HG02973 (cell line): ENCODE data around the gene PPP1R14C.

Experiments
- ATAC-seq: cut with Tn5 transposase; IDR thresholded peaks from one replicate; pipeline ENCODE4 v1.9.1; 2021; ENCODE audit warnings: moderate library complexity; ENCODE audit not compliant: unreplicated experiment

Gene PPP1R14C

DNA sequence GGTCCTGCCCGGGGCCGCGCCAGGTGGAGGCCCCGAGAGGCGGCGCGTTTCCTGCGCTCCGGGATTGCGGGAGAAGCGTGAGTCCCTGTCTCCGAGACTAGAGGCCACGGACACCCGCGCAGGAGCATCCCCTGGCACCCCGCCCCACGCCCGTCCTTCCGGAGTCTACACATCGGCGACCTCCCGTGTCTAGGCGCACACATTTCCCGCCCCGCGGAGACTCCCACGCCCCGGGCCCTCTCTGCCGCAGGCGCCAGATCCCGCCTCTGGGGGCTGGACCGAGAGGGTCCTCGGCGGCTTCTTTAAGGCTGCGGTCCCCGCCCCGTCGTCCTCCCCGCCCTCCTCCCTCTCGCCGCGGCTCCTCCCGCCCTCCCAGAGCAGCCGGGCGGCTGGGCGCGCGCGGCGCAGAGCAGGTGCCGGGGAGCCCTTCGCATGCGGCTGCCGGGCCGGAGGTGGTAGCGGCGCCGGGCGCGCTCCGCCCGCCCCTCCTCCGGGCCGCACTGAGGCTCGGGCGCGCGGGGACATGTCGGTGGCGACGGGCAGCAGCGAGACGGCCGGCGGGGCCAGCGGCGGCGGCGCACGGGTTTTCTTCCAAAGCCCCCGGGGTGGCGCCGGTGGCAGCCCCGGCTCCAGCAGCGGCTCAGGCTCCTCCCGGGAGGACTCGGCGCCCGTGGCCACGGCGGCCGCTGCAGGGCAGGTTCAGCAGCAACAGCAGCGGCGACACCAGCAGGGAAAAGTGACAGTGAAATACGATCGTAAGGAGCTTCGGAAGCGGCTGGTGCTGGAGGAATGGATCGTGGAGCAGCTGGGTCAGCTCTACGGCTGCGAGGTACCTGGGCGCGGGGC lies at the start of gene PPP1R14C:
TSS of gene PPP1R14C (plus strand) at position 375 of the 846 bp plus-strand sequence. CDS start at position 524, 149 bp downstream.
- ATAC-seq = no peak

- no peak for ATAC-seq
Measured at GRCh38 chr6:150093397-150093796, 49.4 kb upstream of the PPP1R14C start.

GRCh38 chr6:150098155-150098554 lies 44.7 kb upstream of the PPP1R14C start:
- no peak for ATAC-seq

DNA sequence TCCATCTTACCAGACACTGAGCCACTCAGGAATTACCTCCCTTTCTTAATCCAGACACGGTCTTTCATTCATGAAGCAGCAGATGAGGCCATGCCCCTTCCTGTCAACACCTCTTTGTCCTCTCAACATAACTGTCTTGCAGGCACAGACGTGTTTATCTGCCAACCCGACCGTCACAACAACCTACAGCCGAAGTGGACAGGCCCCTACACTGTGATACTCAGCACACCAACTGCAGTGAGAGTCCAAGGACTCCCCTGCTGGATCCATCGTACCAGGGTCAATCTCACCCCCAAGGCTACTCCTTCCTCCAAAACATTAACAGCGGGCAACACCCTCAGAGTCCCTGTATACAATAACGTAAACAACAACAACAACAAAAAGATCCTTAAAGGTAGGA lies 43.3 kb upstream of the PPP1R14C start:
- ATAC-seq = no peak

GRCh38 chr6:150099953-150100352 lies 42.9 kb upstream of the PPP1R14C start:
- no peak for ATAC-seq

- no peak for ATAC-seq
Measured at GRCh38 chr6:150100745-150101144, 42.1 kb upstream of the PPP1R14C start.

DNA sequence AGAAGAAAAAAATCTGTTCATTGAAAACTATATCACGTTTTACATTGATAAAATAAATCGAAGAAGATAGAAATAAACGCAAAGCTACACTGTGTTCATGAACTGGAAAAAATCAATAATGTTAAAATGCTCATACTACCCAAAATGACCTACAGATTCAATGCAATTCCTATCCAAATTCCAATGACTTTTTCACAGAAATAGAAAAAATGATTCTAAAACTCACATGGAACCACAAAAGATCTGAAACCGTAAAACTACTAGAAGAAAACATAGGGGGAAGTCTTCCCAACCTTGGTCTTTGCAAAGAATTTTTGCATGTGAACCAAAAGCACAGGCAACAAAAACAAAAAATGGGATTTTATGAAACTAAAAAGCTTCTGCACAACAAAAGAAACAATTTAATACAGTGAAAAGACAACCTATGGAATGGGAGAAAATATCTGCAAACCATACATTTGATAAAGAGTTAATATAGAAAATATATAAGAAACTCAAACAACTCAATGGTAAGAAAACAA lies 40.0 kb upstream of the PPP1R14C start:
- no peak for ATAC-seq

- no peak for ATAC-seq
Measured at GRCh38 chr6:150112233-150112632, 30.6 kb upstream of the PPP1R14C start.

DNA sequence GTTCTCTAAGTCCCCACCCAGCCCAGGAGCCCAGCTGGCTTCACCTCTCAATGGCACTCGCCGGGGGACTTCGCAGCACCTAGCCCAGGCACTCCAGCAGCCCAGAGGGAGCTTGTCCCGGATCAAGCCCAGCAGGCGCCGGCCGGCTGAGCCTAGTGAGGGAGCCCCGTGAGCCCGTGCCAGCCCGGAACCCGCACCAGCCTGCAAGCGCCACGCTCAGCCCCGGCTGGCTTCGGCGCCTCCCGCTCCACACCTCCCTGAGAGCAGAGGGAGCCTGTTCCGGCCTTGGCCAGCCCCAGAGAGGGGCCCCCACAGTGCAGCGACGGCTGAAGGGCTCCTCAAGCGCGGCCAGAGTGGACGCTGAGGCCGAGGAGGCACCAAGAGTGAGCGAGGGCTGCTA lies 27.1 kb upstream of the PPP1R14C start:
- no peak for ATAC-seq

- ATAC-seq = no peak
Measured at GRCh38 chr6:150116200-150116800, 26.5 kb upstream of the PPP1R14C start.

GRCh38 chr6:150118203-150118602 lies 24.6 kb upstream of the PPP1R14C start:
- no peak for ATAC-seq

GRCh38 chr6:150118627-150119026 lies 24.2 kb upstream of the PPP1R14C start:
- no peak for ATAC-seq

DNA sequence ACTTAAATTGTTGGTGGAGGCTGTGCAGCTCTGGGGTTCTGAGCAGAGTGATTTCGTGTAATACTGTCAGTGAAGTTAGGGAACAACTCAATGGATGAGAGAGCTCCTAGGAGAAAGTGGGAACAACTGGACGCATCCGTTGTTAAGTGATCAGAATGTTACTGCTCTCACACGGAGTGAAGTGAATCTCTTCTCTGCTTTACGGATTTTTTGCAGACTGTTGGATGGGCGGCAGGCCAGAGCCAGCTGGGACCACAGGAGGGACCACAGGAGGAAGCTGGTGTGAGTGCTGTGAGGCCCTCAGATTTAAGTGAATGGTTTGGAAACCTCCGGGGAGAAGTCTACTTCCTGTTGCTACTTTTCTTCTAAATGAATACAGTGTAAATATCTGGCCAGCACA lies 23.7 kb upstream of the PPP1R14C start:
- no peak for ATAC-seq

GRCh38 chr6:150123645-150124044 lies 19.2 kb upstream of the PPP1R14C start:
- ATAC-seq = no peak

- no peak for ATAC-seq
Measured at GRCh38 chr6:150124235-150124634, 18.6 kb upstream of the PPP1R14C start.

DNA sequence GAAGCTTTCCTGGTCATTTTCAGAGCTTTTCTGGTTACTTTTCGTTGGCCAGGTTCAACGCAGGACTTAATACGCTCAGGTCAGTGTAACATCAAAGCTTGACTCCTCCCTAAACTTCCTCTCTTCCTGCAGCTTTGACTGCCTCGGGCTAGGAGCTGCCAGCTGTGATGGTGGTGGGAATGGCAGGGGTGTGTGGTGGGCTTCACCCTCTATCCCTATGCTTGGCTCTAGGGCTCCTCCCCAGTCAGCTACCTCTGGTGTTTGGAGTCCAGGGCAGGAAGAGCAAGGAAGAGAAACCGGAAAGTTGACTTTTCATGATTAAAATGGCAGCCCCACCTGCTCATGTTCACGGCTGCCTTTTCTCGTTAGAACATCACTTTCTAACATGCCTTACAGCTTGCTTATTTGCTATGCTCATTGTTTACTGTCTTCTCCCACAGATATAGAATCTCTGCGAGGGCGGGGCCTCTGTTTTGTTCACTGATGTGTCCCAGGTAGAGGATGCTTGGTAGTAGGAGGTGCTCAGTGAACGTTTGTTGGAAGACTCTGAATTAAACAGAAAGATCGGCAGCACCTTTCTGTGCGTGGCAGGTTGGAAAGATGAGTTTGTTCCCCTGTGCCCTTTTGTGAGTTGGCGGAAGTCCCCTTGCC lies 16.1 kb upstream of the PPP1R14C start:
- no peak for ATAC-seq

GRCh38 chr6:150128425-150128824 lies 14.4 kb upstream of the PPP1R14C start:
- ATAC-seq = no peak

DNA sequence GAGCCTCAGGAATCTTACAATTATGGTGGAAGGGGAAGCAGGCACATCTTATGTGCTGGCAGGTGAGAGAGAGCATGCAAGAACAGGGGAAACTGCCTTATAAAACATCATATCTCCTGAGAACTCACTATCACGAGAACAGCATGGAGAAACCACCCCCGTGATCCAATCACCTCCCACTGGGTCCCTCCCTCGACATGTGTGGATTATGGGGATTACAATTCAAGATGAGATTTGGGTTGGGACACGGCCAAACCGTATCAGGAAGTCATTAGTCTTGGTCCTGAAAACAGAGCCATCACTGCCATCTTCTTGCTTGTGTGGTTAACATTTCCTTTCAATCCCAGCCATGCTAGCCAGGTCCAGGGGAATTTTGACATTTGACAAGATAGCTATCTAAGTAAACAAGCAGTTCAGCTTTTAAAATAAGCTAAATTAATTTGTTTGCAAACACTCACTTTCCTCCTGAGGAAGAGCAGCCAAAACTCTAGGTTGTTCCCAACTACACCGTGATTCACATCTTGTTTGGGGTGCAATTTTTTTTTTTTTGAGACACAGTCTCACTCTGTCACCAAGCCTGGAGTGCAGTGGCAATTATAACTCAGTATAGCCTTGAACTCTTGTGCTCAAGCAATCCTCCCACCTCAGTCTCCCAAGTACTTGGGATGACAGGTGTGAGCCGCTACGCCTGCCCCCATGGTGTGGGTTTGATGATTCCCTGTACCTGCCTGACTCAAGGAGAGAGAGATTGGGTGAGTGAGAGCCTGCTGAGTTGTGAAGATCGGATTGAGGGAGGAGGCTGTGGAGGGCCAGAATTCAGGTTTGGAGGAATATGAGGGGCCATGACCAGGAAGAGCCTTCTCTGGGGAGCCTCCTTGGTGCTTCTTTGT lies 13.0 kb upstream of the PPP1R14C start:
- ATAC-seq = no peak

GRCh38 chr6:150133686-150134085 lies 9.2 kb upstream of the PPP1R14C start:
- ATAC-seq = no peak

DNA sequence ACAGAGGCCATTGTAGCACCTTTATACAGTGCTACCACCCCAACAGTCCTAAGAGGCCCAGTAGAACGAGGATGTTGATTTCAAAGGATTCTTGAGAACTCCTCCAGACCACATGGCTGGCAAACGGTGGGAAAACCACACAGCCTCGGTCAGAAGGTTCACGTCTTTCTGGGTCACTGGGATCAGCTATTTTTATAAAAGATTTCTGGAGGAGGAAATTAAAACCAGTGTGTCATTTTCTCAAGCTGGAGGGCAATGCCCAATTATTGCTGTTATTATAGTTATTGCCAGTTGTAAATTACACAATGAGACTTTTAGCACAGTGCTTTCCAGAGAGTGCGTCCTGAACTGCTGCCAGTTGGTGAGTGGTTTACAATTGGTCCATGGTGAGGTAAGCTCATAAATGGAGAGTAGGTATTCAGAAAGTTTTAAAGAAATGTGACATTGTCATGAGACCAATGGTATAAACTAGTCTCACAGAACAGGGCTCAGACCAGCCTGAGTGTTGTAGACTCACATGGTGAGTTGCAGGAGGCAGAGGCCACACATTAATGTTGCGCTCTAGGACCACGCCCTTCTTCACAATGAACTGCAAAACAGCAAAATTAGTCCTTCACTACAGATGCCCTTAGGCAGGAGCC lies 8.4 kb upstream of the PPP1R14C start:
- no peak for ATAC-seq
